ENCODE results near the gene SMCO3.

Gene SMCO3

GRCh38 chr12:14827043-14827442 lies 13.1 kb upstream of the SMCO3 start:
- ATAC-seq: no peak
- TF ChIP-seq ZFP30 (CRISPR knock-in tag; IDR thresholded peaks at IDR 0.05) (no peak), CSDC2 (CRISPR knock-in tag; IDR thresholded peaks at IDR 0.05) (no peak), TSHZ2 (CRISPR knock-in tag; IDR thresholded peaks at IDR 0.05) (no peak), ZNF70 (CRISPR knock-in tag; IDR thresholded peaks at IDR 0.05) (no peak), POU6F1 (CRISPR knock-in tag; IDR thresholded peaks at IDR 0.05; ENCODE audit: borderline replicate concordance, low read depth) (no peak), ARNTL (CRISPR knock-in tag; IDR thresholded peaks at IDR 0.05; ENCODE audit: borderline replicate concordance, low read depth) (no peak), ZNF565 (CRISPR knock-in tag; conservative IDR thresholded peaks at IDR 0.05; ENCODE audit: low read depth) (no peak), GLIS3 (CRISPR knock-in tag; IDR thresholded peaks at IDR 0.05) (no peak), PATZ1 (CRISPR knock-in tag; IDR thresholded peaks at IDR 0.05; ENCODE audit: borderline replicate concordance) (no peak), ZFP3 (CRISPR knock-in tag; IDR thresholded peaks at IDR 0.05) (no peak), PPARA (CRISPR knock-in tag; IDR thresholded peaks at IDR 0.05; ENCODE audit: borderline replicate concordance) (no peak), OSR1 (CRISPR knock-in tag; IDR thresholded peaks at IDR 0.05) (no peak), ZC3H10 (CRISPR knock-in tag; IDR thresholded peaks at IDR 0.05) (no peak)

- no peak for ATAC-seq
- no peak for TF ChIP-seq ARNTL (CRISPR knock-in tag; IDR thresholded peaks at IDR 0.05; ENCODE audit: borderline replicate concordance, low read depth)
- no peak for TF ChIP-seq ZNF565 (CRISPR knock-in tag; conservative IDR thresholded peaks at IDR 0.05; ENCODE audit: low read depth)
- TF ChIP-seq CSDC2 (CRISPR knock-in tag; IDR thresholded peaks at IDR 0.05): no peak
- no peak for TF ChIP-seq CSRNP3 (CRISPR knock-in tag; IDR thresholded peaks at IDR 0.05)
- TF ChIP-seq CREB5 (CRISPR knock-in tag; IDR thresholded peaks at IDR 0.05; ENCODE audit: low read depth): no peak
- TF ChIP-seq TCF4 (CRISPR knock-in tag; IDR thresholded peaks at IDR 0.05; ENCODE audit: borderline replicate concordance): no peak
- TF ChIP-seq ZNF70 (CRISPR knock-in tag; IDR thresholded peaks at IDR 0.05): no peak
Observed at GRCh38 chr12:14826491-14826890, 12.5 kb upstream of the SMCO3 start.

GRCh38 chr12:14825256-14825655 lies 11.3 kb upstream of the SMCO3 start:
- ATAC-seq: no peak
- TF ChIP-seq TOX (CRISPR knock-in tag; IDR thresholded peaks at IDR 0.05; ENCODE audit: borderline replicate concordance) (no peak), BACH2 (CRISPR knock-in tag; IDR thresholded peaks at IDR 0.05; ENCODE audit: borderline replicate concordance) (no peak), TCF4 (CRISPR knock-in tag; IDR thresholded peaks at IDR 0.05; ENCODE audit: borderline replicate concordance) (no peak), ZNF70 (CRISPR knock-in tag; IDR thresholded peaks at IDR 0.05) (no peak), RARB (CRISPR knock-in tag; IDR thresholded peaks at IDR 0.05) (no peak), CREB5 (CRISPR knock-in tag; IDR thresholded peaks at IDR 0.05; ENCODE audit: low read depth) (no peak), CSRNP3 (CRISPR knock-in tag; IDR thresholded peaks at IDR 0.05) (no peak)
